ENCODE measurements around the gene ZNF341.
"Not testable (repeated sequence)": the region's sequence is repeated elsewhere in the genome, so short reads cannot be mapped to it uniquely, and the experiment has no call there.

ZNF341 gene

GRCh38 chr20:33731693-33732165, at the start of gene ZNF341:
ZNF341 (plus strand) TSS chr20:33731996; CDS start chr20:33732022, 26 bp downstream.
- peak; percentile 89 for DNase-seq

- DNase-seq, result no peak
These were observed 47.1 kb upstream of the ZNF341 start for GRCh38 chr20:33684533-33685327.

GRCh38 chr20:33685328-33686099, 46.3 kb upstream of the ZNF341 start:
- no peak for DNase-seq

- DNase-seq, result peak; percentile 93
These were observed 45.5 kb upstream of the ZNF341 start, which contains the start of gene E2F1 for GRCh38 chr20:33686100-33686983. E2F1 (minus strand) TSS chr20:33686385; CDS start chr20:33686264, 121 bp downstream.

- DNase-seq, result no peak
These were observed 44.8 kb upstream of the ZNF341 start for GRCh38 chr20:33686984-33687366.

GRCh38 chr20:33687370-33687915, 44.4 kb upstream of the ZNF341 start:
- DNase-seq, result no peak

GRCh38 chr20:33687993-33688937, 43.5 kb upstream of the ZNF341 start:
- DNase-seq, result no peak

- DNase-seq, result no peak
These were observed 42.8 kb upstream of the ZNF341 start for GRCh38 chr20:33688938-33689424.

- DNase-seq, result no peak
These were observed 42.3 kb upstream of the ZNF341 start for GRCh38 chr20:33689493-33689892.

- DNase-seq, result peak; percentile 83
These were observed 41.8 kb upstream of the ZNF341 start for GRCh38 chr20:33689973-33690372.

- no peak for DNase-seq
These were observed 38.5 kb upstream of the ZNF341 start for GRCh38 chr20:33693289-33693688.

- DNase-seq, result no peak
These were observed 37.8 kb upstream of the ZNF341 start for GRCh38 chr20:33693741-33694638.

GRCh38 chr20:33694639-33695012, 37.2 kb upstream of the ZNF341 start:
- DNase-seq, result no peak

- no peak for DNase-seq
These were observed 35.3 kb upstream of the ZNF341 start for GRCh38 chr20:33696448-33696847.

GRCh38 chr20:33697129-33697528, 34.7 kb upstream of the ZNF341 start:
- no peak for DNase-seq

- DNase-seq, result not testable (repeated sequence)
These were observed 32.8 kb upstream of the ZNF341 start for GRCh38 chr20:33698966-33699365.

GRCh38 chr20:33700696-33701441, 30.9 kb upstream of the ZNF341 start:
- not testable (repeated sequence) for DNase-seq

- DNase-seq, result no peak
These were observed 30.0 kb upstream of the ZNF341 start for GRCh38 chr20:33701629-33702450.

Data from activated gamma-delta T cell treated with Interleukin-2 at 50 U/mL for 16 hours (primary cell).